ENCODE results near the gene RFX4.

DNA sequence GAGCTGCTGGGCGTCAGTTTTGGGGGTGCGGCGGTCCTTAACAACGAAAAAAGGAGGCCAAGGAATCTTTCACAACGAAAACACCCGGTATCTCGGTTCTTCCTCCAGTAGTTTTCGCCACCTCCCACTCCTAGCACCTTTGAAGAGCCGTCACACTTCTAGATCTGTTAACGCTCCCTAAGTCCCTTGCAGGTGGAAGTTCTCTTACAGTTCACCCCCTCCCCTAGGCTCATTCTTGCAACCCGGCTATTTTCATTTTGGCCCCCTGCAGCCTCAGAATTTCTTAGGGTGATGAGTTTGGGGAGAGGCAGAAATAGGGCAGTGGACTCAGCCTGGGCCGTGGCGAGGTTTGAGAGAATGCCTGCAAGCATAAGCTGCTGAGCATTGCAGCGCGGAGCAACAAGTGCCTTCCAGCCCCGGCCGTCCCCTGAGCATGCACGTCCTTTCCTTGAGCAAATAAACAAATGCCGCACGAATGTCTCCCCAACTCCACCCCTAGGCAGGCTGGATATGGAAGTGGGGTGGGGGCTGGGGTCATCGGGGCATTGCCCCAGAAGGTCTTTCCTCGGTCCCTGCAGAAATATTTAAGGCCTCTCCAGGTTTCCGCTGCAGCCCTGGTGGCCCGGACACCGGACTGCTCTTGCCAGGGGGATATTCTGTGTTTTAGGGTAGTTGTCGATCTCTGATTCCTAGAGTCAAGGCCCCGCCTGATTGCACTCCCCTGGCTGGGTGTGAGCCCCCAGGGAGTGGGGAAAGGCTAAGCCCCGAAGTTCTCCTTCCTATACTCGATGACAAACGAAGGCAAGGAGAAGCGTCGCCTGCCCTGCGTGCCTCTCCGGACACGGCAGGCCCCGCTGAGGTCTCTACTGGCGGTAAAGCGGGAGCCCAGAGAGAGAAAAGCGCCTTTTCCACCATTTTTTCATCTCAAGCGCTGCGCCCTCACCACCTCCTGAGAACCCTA, 1.6 kb downstream of the RFX4 start:
- TF ChIP-seq CTCF (IDR thresholded peaks at IDR 0.05) (no peak), POLR2A (IDR thresholded peaks at IDR 0.05) (no peak)

Data from esophagus squamous epithelium (tissue), 4 donors.